Fibroblast of skin of scalp (primary cell): ENCODE results near the gene WNT6.
A peak's percentile ranks its signal among the peaks of the same experiment; 100 is the strongest.
"Not testable (repeated sequence)": the region's sequence is repeated elsewhere in the genome, so short reads cannot be mapped to it uniquely, and the experiment has no call there.

ENCODE experiments used
- DNase-seq: peaks from one replicate; pipeline ENCODE4 v3.0.0-alpha.2; 2013

The WNT6 gene

DNA sequence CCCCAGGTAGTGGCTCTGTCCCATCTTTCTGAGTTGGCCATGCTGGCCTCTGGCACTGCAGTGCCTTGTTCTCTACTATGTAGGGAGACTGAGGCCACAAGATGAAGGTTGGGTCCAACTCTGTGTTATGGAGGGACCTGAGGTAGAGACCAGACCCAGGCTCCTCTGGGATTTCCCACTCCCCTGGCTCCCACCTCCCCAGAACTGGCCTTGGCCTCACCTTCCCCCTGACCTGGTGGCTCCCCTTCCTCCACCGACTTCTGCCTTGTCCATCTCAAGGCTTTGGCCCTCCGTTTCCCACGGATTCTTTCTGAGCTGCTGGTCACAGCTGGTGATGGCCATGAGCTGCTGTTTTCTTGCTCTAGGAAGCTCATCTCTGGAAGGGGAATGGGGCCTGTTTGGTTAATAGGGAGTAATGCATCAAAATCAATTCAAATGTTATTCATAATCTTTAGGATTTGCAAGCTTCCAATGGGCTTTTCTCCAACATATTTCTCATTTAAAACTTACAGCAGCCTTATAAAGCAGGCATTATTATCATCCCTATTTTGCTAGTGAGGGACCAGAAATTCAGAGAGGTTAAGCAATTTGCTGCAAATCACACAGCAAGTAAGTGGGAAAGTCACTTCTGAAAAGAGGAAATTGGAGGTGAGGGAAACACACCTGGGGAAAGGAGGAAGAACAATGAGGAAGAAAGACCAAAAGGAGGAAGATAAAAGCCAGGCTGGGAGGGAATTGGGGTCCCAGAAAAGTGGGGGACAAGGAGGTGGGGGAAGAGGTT lies 28.9 kb upstream of the WNT6 start:
- no peak for DNase-seq

DNA sequence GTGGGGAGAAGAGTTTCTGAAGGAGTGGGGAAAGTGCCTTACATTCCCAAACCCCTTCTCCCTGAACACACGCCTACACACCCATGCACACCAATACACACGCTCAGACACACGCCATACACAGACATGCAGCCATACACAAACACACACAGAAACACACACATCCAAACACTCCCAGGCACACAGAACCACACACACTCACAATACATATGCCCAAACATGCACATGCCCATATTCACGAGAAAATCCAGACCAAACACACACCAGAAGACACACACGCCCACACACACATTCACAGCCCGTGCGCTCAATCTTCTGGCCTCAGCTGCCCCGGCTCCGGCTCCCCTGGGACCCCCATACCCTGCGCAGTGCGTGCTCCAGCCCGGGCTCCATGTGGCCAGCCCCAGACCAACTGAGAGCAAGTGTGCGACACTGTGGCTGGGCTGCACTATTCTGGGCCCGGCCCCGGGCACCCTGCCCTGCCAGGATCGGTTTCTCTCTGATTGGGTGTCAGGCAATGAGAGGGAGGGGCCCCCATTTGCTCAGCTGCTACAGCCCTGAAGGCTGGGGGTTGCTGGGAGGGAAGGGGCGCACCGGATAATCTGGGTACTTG lies 28.1 kb upstream of the WNT6 start, which contains the start of gene PRKAG3:
TSS of gene PRKAG3 (minus strand) at position 426 of the 613 bp plus-strand sequence.
- DNase-seq: no peak

DNA sequence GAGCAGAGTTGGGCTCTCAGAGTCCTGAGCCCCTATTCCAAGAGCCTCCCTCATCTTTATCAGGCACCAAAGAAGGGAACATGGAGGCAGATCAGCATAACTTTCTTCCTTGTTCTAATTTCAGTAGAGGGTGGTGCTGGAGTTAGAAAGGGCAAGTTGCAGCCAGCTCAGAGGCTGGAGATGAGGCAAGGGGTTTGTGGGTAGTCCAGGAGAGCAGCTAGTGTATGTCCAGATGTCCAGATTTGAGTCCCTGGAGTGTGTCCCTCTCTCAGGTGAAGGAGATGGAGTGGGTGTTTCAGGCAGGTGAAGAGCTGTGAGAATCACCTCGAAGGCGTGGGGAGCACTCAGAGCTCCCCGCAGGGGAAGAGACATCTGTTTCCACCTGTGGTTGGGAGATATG lies 27.5 kb upstream of the WNT6 start:
- no peak for DNase-seq

DNA sequence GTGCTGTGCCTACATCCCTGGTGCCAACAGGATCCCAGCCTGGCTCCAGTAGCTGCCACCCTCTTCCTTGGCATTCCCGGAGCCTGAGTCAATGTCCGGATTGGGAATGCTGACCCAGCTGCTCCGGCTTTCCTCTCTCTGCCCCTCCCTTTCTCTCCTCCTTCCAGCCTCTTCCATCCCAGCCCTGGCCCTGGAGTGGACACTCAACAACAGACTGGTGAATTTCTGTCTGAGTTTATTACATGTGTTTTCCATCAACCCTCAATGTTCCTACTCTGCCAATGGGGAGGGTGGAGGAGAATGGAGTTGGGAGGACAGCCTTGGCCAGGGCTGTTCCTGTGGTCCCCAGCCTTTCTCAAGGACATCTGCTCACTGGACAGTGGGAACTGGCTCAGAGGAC lies 27.1 kb upstream of the WNT6 start:
- peak; percentile 19 for DNase-seq

DNA sequence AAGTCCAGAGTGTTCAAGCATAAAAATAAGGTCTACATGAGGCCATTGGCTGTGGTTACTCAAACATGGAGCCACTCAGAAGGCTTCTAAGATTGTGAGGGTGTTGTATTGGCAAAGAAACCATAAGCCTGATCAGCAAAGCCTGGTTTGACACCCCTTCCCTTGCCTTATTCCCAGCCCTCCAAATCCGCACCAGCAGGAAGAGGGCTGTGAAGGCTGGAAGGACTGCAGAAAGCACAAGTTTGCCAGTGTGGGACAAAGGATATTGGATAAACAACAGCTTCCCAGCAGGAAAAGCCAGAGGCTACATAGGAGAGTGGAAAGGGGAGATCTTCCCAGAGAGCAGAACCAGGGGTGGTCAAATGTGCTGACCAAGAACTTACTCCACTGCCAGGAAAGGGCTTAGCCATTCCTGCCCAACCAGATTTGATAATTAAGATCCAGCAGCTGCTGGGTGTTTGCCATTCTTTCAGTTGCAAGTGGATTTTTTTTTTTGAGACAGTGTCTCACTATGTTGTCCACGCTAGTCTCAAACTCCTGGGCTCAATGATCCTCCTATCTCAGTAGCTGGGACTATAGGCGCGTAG lies 26.5 kb upstream of the WNT6 start:
- DNase-seq: no peak

DNA sequence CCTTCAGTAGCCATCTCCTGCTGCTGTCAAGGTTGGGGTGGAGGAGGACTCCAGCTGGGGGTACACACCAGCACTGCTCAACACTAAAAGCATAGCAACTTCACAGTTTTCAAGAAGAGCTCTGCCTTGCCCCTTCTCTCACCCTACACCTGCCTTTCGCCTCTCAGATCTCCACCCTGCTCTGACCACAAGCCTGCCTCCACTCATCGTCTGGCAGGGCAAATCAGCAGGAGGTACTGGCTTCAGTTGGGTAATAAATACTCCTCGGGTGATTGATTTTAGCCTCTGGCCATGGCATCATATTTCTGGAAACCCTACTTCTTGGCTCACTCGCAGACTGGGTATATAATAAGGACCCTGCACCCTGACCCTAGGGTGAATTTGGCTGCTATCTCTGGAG lies 24.9 kb upstream of the WNT6 start:
- no peak for DNase-seq

DNA sequence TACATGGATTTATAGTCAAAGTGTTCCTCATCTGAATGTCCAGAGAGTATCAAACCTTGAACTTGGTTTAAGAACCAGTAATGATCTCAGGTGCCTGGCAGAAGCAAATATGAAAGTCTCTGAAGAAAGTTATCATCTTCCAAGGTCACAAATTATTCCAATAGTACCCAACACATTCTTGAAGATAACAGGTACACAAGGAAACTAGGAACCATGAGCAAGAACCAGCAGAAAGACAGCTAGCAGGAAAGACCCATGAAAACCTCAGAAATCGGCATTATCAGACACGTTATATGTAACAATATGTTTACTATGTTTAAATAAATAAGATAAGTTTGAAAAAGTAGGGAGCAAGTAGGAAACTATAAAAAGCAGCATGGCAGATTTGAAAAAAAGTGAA lies 22.1 kb upstream of the WNT6 start:
- DNase-seq: no peak

GRCh38 chr2:218839430-218839829 lies 20.2 kb upstream of the WNT6 start:
- peak; percentile 43 for DNase-seq

DNA sequence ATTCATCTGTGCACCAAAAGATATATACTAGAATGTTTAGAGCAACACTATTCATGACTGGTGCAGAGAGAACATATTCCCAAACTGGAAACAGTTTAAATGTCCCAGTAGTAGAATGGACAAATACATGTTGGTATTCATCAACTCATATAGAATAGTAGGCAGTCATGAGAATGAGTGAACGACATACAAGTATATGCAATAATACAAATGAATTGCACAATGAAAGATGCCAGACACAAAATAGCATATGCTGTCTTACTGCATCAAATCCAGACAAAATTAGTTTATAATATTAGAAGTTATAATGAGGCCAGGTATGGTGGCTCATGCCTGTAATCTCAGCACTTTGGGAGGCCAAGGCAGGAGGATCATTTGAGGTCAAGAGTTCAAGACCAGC lies 19.7 kb upstream of the WNT6 start:
- DNase-seq: no peak

DNA sequence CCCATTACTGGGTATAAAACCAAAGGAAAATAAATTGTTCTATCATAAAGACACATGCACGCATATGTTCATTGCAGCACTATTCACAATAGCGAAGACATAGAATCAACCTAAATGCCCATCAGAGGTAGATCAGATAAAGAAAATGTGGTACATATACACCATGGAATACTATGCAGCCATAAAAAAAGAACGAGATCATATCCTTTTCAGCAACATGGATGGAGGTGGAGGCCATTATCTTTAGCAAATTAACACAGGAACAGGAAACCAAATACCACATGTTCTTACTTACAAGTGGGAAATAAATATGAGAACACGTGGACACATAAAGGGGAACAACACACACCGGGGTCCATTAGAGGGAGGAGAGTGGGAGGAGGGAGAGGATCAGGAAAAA lies 15.3 kb upstream of the WNT6 start:
- not testable (repeated sequence) for DNase-seq

DNA sequence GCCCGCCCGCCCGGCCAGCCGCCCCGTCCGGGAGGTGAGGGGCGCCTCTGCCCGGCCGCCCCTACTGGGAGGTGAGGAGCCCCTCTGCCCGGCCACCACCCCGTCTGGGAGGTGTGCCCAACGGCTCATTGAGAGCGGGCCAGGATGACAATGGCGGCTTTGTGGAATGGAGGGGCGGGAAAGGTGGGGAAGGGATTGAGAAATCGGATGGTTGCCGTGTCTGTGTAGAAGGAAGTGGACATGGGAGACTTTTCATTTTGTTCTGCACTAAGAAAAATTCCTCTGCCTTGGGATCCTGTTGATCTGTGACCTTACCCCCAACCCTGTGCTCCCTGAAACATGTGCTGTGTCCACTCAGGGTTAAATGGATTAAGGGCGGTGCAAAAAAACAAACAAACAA lies 12.6 kb upstream of the WNT6 start:
- not testable (repeated sequence) for DNase-seq

DNA sequence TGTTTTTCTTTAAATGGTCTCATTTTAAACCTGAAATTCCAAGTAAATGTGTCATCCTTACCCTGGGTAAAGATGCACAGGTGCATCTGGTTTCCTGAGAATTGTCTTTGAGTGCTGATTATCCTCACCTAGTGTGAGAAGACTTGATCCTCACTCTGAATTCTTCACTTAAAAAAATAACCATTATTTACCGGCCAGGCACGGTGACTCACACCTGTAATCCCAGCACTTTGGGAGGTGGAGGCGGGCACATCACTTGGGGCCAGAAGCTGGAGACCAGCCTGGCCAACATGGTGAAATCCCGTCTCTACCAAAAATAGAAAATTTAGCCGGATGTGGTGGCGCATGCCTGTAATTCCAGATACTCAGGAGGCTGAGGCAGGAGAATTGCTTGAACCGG lies 9.9 kb upstream of the WNT6 start:
- DNase-seq: no peak

DNA sequence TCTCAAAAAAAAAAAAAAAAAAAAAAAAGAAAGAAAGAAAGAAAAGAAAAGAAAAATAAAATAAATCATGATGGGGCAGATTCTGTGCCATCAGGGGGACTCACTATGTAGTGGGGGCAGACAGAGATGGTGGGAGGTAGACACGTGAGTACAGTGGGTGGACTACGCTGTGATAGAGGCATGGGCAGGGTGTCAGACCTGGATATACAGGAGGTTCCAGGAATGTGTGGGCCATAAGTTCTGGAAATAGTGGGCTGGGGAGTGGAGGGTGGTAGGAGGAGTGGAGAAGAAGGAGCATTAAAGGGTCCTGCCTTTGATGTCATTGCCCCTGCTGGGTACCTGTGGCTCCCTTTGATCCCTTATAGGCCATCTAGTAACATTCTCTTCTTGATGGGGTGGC lies 8.8 kb upstream of the WNT6 start:
- no peak for DNase-seq

GRCh38 chr2:218851286-218851685 lies 8.3 kb upstream of the WNT6 start:
- no peak for DNase-seq

DNA sequence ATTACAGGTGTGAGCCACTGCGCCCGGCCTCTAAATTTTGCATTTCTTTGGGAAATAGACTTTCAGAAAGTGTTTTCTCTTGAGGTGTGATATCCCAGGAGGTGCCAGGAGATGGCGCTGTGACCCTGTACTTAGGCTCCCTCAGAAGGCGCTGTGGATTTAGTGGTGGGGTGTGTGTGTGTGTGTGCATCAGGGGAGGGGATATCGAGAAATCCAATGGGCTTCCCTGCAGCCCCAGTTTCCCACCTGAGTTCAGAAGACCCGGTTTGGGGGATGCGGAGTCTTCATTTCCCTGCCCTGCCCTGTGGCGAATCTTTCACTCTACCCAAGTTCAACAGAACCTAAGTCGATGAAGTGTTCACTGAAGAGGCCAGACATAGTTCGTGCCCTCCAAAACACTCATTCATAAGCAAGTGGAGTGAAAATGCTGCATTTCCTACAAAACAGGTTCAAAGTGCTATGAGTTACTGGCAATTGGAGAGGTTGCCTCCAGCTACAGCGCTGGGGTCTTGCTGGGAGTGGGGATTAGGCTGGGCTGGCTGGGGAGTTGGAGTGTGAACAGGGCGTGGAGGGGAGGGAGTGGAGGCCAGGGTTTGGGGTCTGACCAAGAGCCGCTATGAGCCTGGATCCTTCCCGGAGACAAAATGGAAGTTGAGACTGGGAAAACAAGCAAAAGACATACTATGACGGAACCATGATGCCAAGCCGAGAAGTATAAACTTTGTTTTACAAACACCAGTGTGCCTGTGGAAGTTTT lies 6.5 kb upstream of the WNT6 start:
- peak; percentile 57 for DNase-seq

- DNase-seq: peak; percentile 22
Measured at GRCh38 chr2:218853766-218854165, 5.8 kb upstream of the WNT6 start.

DNA sequence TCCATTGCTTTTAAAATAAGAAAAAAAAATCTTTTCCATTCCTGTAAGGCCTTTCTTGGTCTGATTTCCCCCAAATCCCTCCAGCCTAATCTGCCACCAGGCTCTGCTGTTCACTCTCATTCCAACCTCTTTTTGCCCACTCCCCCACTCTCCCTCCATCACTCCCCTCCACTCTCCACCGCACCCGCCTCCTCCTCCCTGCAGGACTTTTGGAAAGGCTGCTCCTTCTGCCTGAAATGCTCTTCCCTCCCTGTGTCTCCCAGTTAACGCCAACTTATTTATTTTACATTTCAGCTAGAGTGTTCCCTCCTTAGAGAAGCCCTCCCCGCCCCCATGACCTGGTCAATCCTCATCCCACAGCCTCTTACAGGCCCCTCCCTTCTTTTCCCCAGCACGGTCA lies 4.7 kb upstream of the WNT6 start:
- DNase-seq: no peak

- no peak for DNase-seq
Measured at GRCh38 chr2:218855305-218856166, 4.1 kb upstream of the WNT6 start.

DNA sequence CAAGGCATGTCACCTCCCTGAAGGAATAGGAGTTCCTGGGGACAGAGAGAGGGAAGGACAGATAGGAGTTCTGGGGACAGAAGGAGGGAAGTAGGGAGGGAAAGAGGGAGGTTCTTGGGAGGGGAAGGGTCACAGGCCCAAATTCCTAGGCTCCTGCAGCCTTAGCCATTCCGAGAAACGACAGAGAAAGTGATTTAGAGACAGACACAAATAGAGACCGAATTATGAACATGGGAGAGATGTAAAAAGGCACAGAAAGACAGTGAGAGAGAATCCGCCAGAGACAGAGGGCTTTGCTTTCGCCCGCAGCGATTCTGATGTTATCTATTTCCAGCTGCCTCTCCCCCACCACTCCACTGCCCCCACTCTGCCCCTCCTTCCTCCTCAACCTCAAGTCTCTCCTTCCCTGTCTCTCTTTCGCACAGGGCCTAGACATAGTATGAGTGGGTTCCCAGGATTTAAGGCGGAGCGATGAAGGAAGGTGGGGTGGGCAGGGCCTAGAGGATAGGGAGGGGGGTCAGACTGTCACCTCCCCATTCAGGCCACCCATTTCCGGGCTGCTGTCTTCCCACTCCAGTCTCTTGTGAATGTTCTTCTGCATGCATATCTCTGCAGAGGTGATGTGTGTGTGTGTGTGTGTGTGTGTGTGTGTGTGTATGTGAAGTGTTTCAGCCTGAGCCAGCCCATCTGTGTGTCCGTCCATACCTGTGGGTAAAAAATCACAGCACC lies 3.3 kb upstream of the WNT6 start:
- DNase-seq: no peak

DNA sequence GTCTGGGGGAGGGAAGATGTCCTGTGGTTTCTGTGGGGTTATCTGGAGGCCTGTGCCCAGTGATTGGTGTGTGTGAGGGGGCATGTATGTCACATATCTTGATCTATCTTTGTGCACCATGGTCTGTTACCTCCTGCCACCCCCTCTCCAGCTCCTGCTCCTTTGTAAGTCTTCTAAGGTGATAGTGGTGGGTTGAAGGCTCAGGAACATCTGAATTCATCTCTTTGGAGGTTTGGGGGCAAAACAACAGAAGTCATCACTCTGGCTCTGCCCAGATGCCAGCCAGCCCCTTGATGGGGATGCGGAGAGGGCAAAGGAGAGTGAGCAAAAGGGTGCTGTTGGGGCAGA lies 2.7 kb upstream of the WNT6 start:
- DNase-seq: no peak

DNA sequence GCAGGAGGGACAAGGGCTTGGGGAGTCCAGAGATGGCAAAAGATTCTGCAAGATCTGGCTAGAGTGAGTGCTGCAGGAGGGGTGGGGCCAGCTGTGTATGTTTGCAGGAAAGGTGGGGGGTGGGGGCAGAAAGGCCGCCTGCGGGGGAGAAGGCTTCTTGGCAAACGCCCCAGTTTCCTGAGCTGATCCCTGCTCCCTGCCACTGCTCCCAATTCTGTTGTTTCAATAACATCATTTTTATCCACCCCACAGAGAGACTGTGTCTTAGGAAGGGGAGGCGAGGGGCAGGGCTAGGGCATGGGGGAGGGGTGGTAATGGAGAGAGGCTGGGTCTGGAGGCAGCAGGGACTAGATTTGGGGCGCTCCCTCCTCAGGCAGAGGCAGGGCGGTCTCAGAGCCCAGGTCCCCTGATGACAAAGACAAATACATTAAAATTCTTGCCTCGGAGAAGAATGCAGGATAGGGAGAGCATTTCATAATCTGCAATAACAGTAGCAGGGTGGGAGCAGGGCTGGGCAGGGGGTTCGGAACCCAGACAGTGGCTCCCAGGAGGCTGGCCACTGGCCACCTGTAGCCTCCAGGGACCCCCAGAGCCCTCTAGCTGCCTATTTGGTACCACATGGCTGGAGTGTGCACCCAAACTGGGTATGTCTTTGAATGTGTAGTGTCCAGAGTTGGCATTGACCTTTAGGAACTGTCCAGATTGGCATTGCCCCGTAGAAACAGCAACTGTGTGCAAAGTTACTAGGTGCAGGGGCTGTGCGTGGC lies 2.1 kb upstream of the WNT6 start:
- peak; percentile 47 for DNase-seq
